Activated CD4-positive, alpha-beta T cell treated with anti-CD3 and anti-CD28 coated beads, Interleukin-2, amount 50 U/mL, for 16 hours (primary cell): ENCODE results near the gene LRRC3.
A peak's percentile ranks its signal among the peaks of the same experiment; 100 is the strongest.

Source experiments
- DNase-seq: peaks from one replicate; pipeline ENCODE4 v3.0.0-alpha.2; 2020

The LRRC3 gene

GRCh38 chr21:44440241-44441040 lies 14.9 kb upstream of the LRRC3 start:
- DNase-seq, result no peak

GRCh38 chr21:44441041-44441400 lies 14.3 kb upstream of the LRRC3 start:
- no peak for DNase-seq

GRCh38 chr21:44441581-44442265 lies 13.6 kb upstream of the LRRC3 start:
- no peak for DNase-seq

- no peak for DNase-seq
Measured at GRCh38 chr21:44442266-44443125, 12.8 kb upstream of the LRRC3 start.

- no peak for DNase-seq
Measured at GRCh38 chr21:44443291-44443890, 11.9 kb upstream of the LRRC3 start.

GRCh38 chr21:44443891-44444285 lies 11.4 kb upstream of the LRRC3 start:
- DNase-seq, result no peak

GRCh38 chr21:44444286-44444931 lies 10.9 kb upstream of the LRRC3 start:
- peak; percentile 10 for DNase-seq

- DNase-seq, result no peak
Measured at GRCh38 chr21:44445145-44445812, 10.0 kb upstream of the LRRC3 start.

- DNase-seq, result no peak
Measured at GRCh38 chr21:44448651-44449131, 6.6 kb upstream of the LRRC3 start.

- no peak for DNase-seq
Measured at GRCh38 chr21:44449473-44450363, 5.6 kb upstream of the LRRC3 start.

- no peak for DNase-seq
Measured at GRCh38 chr21:44450402-44450801, 4.9 kb upstream of the LRRC3 start.

GRCh38 chr21:44450999-44451398 lies 4.3 kb upstream of the LRRC3 start:
- DNase-seq, result no peak

GRCh38 chr21:44453120-44453519 lies 2.2 kb upstream of the LRRC3 start:
- DNase-seq, result no peak

- no peak for DNase-seq
Measured at GRCh38 chr21:44454058-44454457, 1.3 kb upstream of the LRRC3 start.

- DNase-seq, result peak; percentile 28
Measured at GRCh38 chr21:44455524-44456213, 359 bp downstream of the LRRC3 start.

- no peak for DNase-seq
Measured at GRCh38 chr21:44456214-44456914, 1.1 kb downstream of the LRRC3 start.

- no peak for DNase-seq
Measured at GRCh38 chr21:44456915-44457736, 1.8 kb downstream of the LRRC3 start.

GRCh38 chr21:44458971-44459711 lies 3.8 kb downstream of the LRRC3 start:
- DNase-seq, result no peak
